Keratinocyte (primary cell): ENCODE measurements around the gene LTB4R. TPM values are rescaled to one million over a fixed set of nuclear protein-coding genes. Genes with fewer than 3 reads are reported as not detected.
A peak's percentile ranks its signal among the peaks of the same experiment; 100 is the strongest.

Source experiments
- DNase-seq: peaks from one replicate; pipeline ENCODE4 v3.0.0-alpha.2; 2011; ENCODE audit warnings: low read depth, missing footprints, low spot score
- FAIRE-seq: peaks from 2 replicates; lab custom pipeline; 2011; peaks lifted over from hg19 to GRCh38; lab: Jason Lieb, UNC
- H2AFZ ChIP-seq: 2 replicates; pipeline ENCODE4 v1.6.0; 2012; ENCODE audit warnings: low read length, control low read depth, inconsistent platforms; ENCODE audit not compliant: control insufficient read depth
- H3K27ac ChIP-seq: 2 replicates; pipeline ENCODE4 v1.5.1; 2011; ENCODE audit warnings: low read length; ENCODE audit not compliant: control insufficient read depth, insufficient read depth
- H3K27me3 ChIP-seq: 3 replicates; pipeline ENCODE4 v1.6.0; 2011; ENCODE audit warnings: low read length; ENCODE audit not compliant: control insufficient read depth, insufficient read depth; ENCODE audit errors: extremely low read depth
- H3K36me3 ChIP-seq, 2 experiments: 2 replicates in 1 of 2; 3 replicates in 1 of 2; pipeline ENCODE4 v1.5.1; 2011; ENCODE audit warnings: low read length in 2 of 2, mild to moderate bottlenecking in 1 of 2; ENCODE audit not compliant: control insufficient read depth in 2 of 2, insufficient read depth in 2 of 2; ENCODE audit errors: extremely low read depth in 1 of 2
- H3K4me1 ChIP-seq: 3 replicates; pipeline ENCODE4 v1.5.1; 2011; ENCODE audit warnings: low read length; ENCODE audit not compliant: control insufficient read depth, insufficient read depth; ENCODE audit errors: extremely low read depth
- H3K4me2 ChIP-seq: 3 replicates; pipeline ENCODE4 v1.6.0; 2011; ENCODE audit warnings: low read depth, low read length; ENCODE audit not compliant: control insufficient read depth, insufficient read depth; ENCODE audit errors: extremely low read depth
- H3K4me3 ChIP-seq, 3 experiments: fragments of 200-600 bp in 1 of 3; sonication (generic) in 1 of 3; 2 replicates in 2 of 3; 3 replicates in 1 of 3; pipeline ENCODE4 v1.5.1; 2011 to 2016; ENCODE audit warnings: low read length in 3 of 3, mild to moderate bottlenecking in 3 of 3, control low read depth in 2 of 3, inconsistent platforms in 1 of 3, low read depth in 1 of 3, mixed read lengths in 1 of 3, mixed run types in 1 of 3, moderate library complexity in 1 of 3; ENCODE audit not compliant: control insufficient read depth in 2 of 3, insufficient read depth in 2 of 3; ENCODE audit errors: extremely low read depth in 1 of 3
- H3K79me2 ChIP-seq: 2 replicates; pipeline ENCODE4 v1.6.0; 2012; ENCODE audit warnings: low read length; ENCODE audit not compliant: control insufficient read depth, insufficient read depth
- H3K9ac ChIP-seq: 3 replicates; pipeline ENCODE4 v1.6.0; 2011; ENCODE audit warnings: low read length; ENCODE audit not compliant: control insufficient read depth, insufficient read depth; ENCODE audit errors: extremely low read depth
- H3K9me1 ChIP-seq: 3 replicates; pipeline ENCODE4 v1.6.0; 2011; ENCODE audit warnings: low read length; ENCODE audit not compliant: control insufficient read depth, insufficient read depth; ENCODE audit errors: extremely low read depth
- H3K9me3 ChIP-seq: 2 replicates; pipeline ENCODE4 v1.5.1; 2012; ENCODE audit warnings: low read depth, low read length; ENCODE audit not compliant: control insufficient read depth
- H4K20me1 ChIP-seq: 3 replicates; pipeline ENCODE4 v1.6.0; 2011; ENCODE audit warnings: low read length; ENCODE audit not compliant: control insufficient read depth, insufficient read depth; ENCODE audit errors: extremely low read depth
- EZH2 ChIP-seq: IDR thresholded peaks from one replicate; pipeline ENCODE4 v1.6.1; 2012; ENCODE audit warnings: inconsistent platforms, mild to moderate bottlenecking, low read length, moderate library complexity
- dilution Hi-C: fragments of 300-500 bp; cut with MboI; formaldehyde crosslinking; loops from one replicate; pipeline ENCODE4 v1.7.0; 2020; ENCODE audit warnings: low sequenced_read_pairs; ENCODE audit not compliant: extremely low pct_ligation_motif_present
- polyA minus RNA-seq, 3 experiments: library from RNA; depleted of rRNA, polyadenylated mRNA; stranded (reverse); fragments of >200 nt; gene quantifications; 1 replicate in 1 of 3; 2 replicates in 1 of 3; 3 replicates in 1 of 3; pipeline ENCODE4 v1.2.3, GENCODE V29; 2011
- polyA plus RNA-seq, 5 experiments: library from polyadenylated mRNA; depleted of rRNA in 3 of 5; stranded (reverse) in 3 of 5; stranded (forward) in 1 of 5; unstranded in 1 of 5; fragments of >200 nt; gene quantifications; 1 replicate in 1 of 5; 2 replicates in 3 of 5; 3 replicates in 1 of 5; pipeline versions ENCODE4 v1.2.1 to v1.2.3, GENCODE V29; 2011 to 2012; ENCODE audit warnings: missing spikeins in 2 of 5, low read depth in 1 of 5, low replicate concordance in 1 of 5
- TF ChIP-seq, protein P1 (sequence below), 3 experiments: IDR thresholded peaks in 1 of 3; conservative IDR thresholded peaks in 1 of 3; optimal IDR thresholded peaks in 1 of 3; 2 replicates in 2 of 3; 3 replicates in 1 of 3; pipeline versions ENCODE3 to v1.5.1; 2011; ENCODE audit warnings: low read length in 3 of 3, mild to moderate bottlenecking in 3 of 3, moderate library complexity in 2 of 3, control low read depth in 1 of 3, inconsistent platforms in 1 of 3; ENCODE audit not compliant: insufficient read depth in 2 of 3; ENCODE audit errors: extremely low read depth in 1 of 3

Gene LTB4R
- polyA plus RNA-seq (8.6 to 20.4 TPM (median 14.6 TPM) in 3 replicates), polyA minus RNA-seq (16.4 to 31.6 TPM (median 21.6 TPM) in 3 replicates)
- polyA plus RNA-seq (2011; ENCODE audit: low read depth) = 8.4 TPM
- 3.0 and 4.3 TPM in 2 replicates for polyA plus RNA-seq (2011; cell fraction: cytosol; rRNA removed)
- 53.5 and 61.4 TPM in 2 replicates for polyA plus RNA-seq (2011; cell fraction: nucleus; rRNA removed)
- 8.4 and 41.2 TPM in 2 replicates for polyA plus RNA-seq (2012; ENCODE audit: low replicate concordance)
- polyA minus RNA-seq (2011; cell fraction: cytosol; rRNA and poly(A)+ RNA removed) = 11.1 TPM
- 12.5 and 15.4 TPM in 2 replicates for polyA minus RNA-seq (2011; cell fraction: nucleus; rRNA and poly(A)+ RNA removed)

- H4K20me1 ChIP-seq = no peaks in the 10 kb centered on the region
- H3K9ac ChIP-seq = peak within 1 kb of the TSS; percentile 36
- H3K27me3 ChIP-seq = no peaks in the 10 kb centered on the region
- DNase-seq (no peak), FAIRE-seq (no peak)
- no peaks in the 10 kb centered on the region for H3K9me3 ChIP-seq
- no peak for TF ChIP-seq EZH2
- TF ChIP-seq, protein P1, sequence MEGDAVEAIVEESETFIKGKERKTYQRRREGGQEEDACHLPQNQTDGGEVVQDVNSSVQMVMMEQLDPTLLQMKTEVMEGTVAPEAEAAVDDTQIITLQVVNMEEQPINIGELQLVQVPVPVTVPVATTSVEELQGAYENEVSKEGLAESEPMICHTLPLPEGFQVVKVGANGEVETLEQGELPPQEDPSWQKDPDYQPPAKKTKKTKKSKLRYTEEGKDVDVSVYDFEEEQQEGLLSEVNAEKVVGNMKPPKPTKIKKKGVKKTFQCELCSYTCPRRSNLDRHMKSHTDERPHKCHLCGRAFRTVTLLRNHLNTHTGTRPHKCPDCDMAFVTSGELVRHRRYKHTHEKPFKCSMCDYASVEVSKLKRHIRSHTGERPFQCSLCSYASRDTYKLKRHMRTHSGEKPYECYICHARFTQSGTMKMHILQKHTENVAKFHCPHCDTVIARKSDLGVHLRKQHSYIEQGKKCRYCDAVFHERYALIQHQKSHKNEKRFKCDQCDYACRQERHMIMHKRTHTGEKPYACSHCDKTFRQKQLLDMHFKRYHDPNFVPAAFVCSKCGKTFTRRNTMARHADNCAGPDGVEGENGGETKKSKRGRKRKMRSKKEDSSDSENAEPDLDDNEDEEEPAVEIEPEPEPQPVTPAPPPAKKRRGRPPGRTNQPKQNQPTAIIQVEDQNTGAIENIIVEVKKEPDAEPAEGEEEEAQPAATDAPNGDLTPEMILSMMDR (optimal IDR thresholded peaks at IDR 0.05 in 1 of 3, IDR thresholded peaks at IDR 0.05 in 1 of 3, conservative IDR thresholded peaks at IDR 0.05 in 1 of 3; ENCODE audit: extremely low read depth in 1 of 3, insufficient read depth in 2 of 3, low read length in 3 of 3) = peak in 1 of 3 experiments; percentile 1
- H3K9me1 ChIP-seq = no peaks in the 10 kb centered on the region
- H2AFZ ChIP-seq = peak within 1 kb of the TSS; percentile 4
- peak within 1 kb of the TSS; percentile 88 for H3K4me2 ChIP-seq
- peaks cover 64% of the 10 kb centered on the region for H3K4me1 ChIP-seq
- dilution Hi-C loops = no loop called here
- H3K4me3 ChIP-seq = peak within 1 kb of the TSS; percentile 11 to 31 (median 19)
- peaks cover 20 to 28% of the 10 kb centered on the region in 2 experiments for H3K36me3 ChIP-seq
- H3K79me2 ChIP-seq = peaks cover 4% of the 10 kb centered on the region
- peak within 1 kb of the TSS; percentile 35 for H3K27ac ChIP-seq
Measured at GRCh38 chr14:24310646-24311604, at the start of gene LTB4R. Gene LTB4R (plus strand): TSS chr14:24311502. CDS start chr14:24315652, 4,150 bp downstream.

- H3K9ac ChIP-seq = no peak overlapping the region
- dilution Hi-C loops = no loop called here
- no peak overlapping the region for H2AFZ ChIP-seq
- no peaks in the 10 kb centered on the region for H4K20me1 ChIP-seq
- no peak overlapping the region for H3K27ac ChIP-seq
- no peaks in the 10 kb centered on the region for H3K79me2 ChIP-seq
- no peak overlapping the region for H3K4me2 ChIP-seq
- H3K9me1 ChIP-seq = no peaks in the 10 kb centered on the region
- no peak for DNase-seq
- no peak overlapping the region for H3K4me3 ChIP-seq
- no peaks in the 10 kb centered on the region for H3K9me3 ChIP-seq
- FAIRE-seq = no peak
- peaks cover 33% of the 10 kb centered on the region for H3K4me1 ChIP-seq
- no peaks in the 10 kb centered on the region for H3K27me3 ChIP-seq
- peaks cover 10 to 12% of the 10 kb centered on the region in 2 experiments for H3K36me3 ChIP-seq
- TF ChIP-seq, protein P1 (optimal IDR thresholded peaks at IDR 0.05 in 1 of 3, IDR thresholded peaks at IDR 0.05 in 1 of 3, conservative IDR thresholded peaks at IDR 0.05 in 1 of 3; ENCODE audit: extremely low read depth in 1 of 3, insufficient read depth in 2 of 3, low read length in 3 of 3) = no peak
- no peak for TF ChIP-seq EZH2
Measured at GRCh38 chr14:24261969-24262327, 49.4 kb upstream of the LTB4R start.
